ENCODE results near the gene LIPC. TPM values are rescaled to one million over a fixed set of nuclear protein-coding genes. Genes with fewer than 3 reads are reported as not detected.

LIPC gene
- total RNA-seq, 1 experiment from 2014 or later, result not detected

DNA sequence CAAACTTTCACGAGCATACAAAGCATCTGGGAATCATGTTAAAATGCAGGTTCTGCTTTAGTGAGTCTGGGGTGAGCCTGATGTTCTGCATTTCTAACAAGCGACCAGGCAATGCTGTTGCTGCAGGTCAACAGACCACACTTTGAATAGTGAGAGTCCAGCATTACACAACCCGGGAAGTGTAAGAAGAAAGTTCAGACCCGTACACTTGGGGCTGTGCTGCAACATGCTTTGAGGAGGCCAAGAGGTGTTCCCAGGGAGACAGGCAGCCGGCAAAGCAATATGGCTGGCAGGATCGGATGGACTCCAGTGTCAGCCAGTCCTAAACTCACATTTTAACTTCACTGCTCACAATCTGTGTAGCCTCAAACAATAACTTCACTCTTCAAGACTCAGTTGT is 134.2 kb downstream of the LIPC start:
- no peak overlapping the region for H2AFZ ChIP-seq (ENCODE audit: low read depth, low read length, poor library complexity, severe bottlenecking)
- ATAC-seq (no peak), DNase-seq (ENCODE audit: low read depth, low spot score) (no peak)
- H3K9me3 ChIP-seq (ENCODE audit: control insufficient read depth in 1 of 2, insufficient read depth in 1 of 2, low read depth in 1 of 2, low read length in 2 of 2), result no peaks in the 10 kb centered on the region
- intact Hi-C loops (cut with micrococcal nuclease), result no loop called here
- POLR2A ChIA-PET, result no interaction called here
- no peaks in the 10 kb centered on the region for H3K4me1 ChIP-seq (ENCODE audit: control insufficient read depth in 1 of 2, insufficient read depth in 2 of 2, low read length in 2 of 2)
- H3K36me3 ChIP-seq (ENCODE audit: control insufficient read depth in 1 of 2, insufficient read depth in 2 of 2, low read length in 2 of 2), result no peaks in the 10 kb centered on the region
- RAD21 ChIA-PET (ENCODE audit: low non-redundant PET in 1 of 2, low total read pairs in 2 of 2, uncharacterized antibody in 2 of 2, unreplicated experiment in 2 of 2), result no interaction called here
- BruUV-seq (replicated peaks), result no TSS peak
- no peaks in the 10 kb centered on the region for H3K9me2 ChIP-seq (ENCODE audit: insufficient read depth)
- no peaks in the 10 kb centered on the region for H4K20me1 ChIP-seq (ENCODE audit: insufficient read depth)
- no peak overlapping the region for H3K4me3 ChIP-seq (replicated peaks in 1 of 2; ENCODE audit: low read depth in 1 of 2, low read length in 2 of 2)
- CTCF ChIA-PET, result no interaction called here
- H3K27me3 ChIP-seq (ENCODE audit: insufficient read depth, low read length), result no peaks in the 10 kb centered on the region
- TF ChIP-seq SIN3A (IDR thresholded peaks at IDR 0.05; ENCODE audit: low read depth) (no peak), TCF7L2 (IDR thresholded peaks at IDR 0.05; ENCODE audit: borderline replicate concordance, extremely low read depth, insufficient read depth, insufficient read length) (no peak), POLR2AphosphoS5 (IDR thresholded peaks at IDR 0.05; ENCODE audit: low read depth, low read length) (no peak), ZFX (IDR thresholded peaks at IDR 0.05) (no peak), YY1 (IDR thresholded peaks at IDR 0.05; ENCODE audit: extremely low read depth, insufficient replicate concordance, low read depth, low read length) (no peak), EGR1 (IDR thresholded peaks at IDR 0.05; ENCODE audit: low read depth) (no peak), ELF1 (IDR thresholded peaks at IDR 0.05; ENCODE audit: borderline replicate concordance, low read depth) (no peak), CBX3 (IDR thresholded peaks at IDR 0.05; ENCODE audit: low read depth) (no peak), RAD21 (IDR thresholded peaks at IDR 0.05; ENCODE audit: low read depth) (no peak), CEBPB (IDR thresholded peaks at IDR 0.05; ENCODE audit: low read depth) (no peak), EZH2 (IDR thresholded peaks at IDR 0.05) (no peak), EZH2phosphoT487 (IDR thresholded peaks at IDR 0.05; ENCODE audit: borderline replicate concordance) (no peak)
- TF ChIP-seq, protein P1, sequence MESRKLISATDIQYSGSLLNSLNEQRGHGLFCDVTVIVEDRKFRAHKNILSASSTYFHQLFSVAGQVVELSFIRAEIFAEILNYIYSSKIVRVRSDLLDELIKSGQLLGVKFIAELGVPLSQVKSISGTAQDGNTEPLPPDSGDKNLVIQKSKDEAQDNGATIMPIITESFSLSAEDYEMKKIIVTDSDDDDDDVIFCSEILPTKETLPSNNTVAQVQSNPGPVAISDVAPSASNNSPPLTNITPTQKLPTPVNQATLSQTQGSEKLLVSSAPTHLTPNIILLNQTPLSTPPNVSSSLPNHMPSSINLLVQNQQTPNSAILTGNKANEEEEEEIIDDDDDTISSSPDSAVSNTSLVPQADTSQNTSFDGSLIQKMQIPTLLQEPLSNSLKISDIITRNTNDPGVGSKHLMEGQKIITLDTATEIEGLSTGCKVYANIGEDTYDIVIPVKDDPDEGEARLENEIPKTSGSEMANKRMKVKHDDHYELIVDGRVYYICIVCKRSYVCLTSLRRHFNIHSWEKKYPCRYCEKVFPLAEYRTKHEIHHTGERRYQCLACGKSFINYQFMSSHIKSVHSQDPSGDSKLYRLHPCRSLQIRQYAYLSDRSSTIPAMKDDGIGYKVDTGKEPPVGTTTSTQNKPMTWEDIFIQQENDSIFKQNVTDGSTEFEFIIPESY (IDR thresholded peaks at IDR 0.05; ENCODE audit: extremely low read depth, insufficient replicate concordance, low read length), result no peak
- TF ChIP-seq, protein P2, sequence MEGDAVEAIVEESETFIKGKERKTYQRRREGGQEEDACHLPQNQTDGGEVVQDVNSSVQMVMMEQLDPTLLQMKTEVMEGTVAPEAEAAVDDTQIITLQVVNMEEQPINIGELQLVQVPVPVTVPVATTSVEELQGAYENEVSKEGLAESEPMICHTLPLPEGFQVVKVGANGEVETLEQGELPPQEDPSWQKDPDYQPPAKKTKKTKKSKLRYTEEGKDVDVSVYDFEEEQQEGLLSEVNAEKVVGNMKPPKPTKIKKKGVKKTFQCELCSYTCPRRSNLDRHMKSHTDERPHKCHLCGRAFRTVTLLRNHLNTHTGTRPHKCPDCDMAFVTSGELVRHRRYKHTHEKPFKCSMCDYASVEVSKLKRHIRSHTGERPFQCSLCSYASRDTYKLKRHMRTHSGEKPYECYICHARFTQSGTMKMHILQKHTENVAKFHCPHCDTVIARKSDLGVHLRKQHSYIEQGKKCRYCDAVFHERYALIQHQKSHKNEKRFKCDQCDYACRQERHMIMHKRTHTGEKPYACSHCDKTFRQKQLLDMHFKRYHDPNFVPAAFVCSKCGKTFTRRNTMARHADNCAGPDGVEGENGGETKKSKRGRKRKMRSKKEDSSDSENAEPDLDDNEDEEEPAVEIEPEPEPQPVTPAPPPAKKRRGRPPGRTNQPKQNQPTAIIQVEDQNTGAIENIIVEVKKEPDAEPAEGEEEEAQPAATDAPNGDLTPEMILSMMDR (IDR thresholded peaks at IDR 0.05 in 2 of 3, conservative IDR thresholded peaks at IDR 0.05 in 1 of 3; ENCODE audit: borderline replicate concordance in 1 of 3, insufficient read depth in 1 of 3, low read depth in 2 of 3, low read length in 2 of 3), result no peak
- TF ChIP-seq, protein P3, sequence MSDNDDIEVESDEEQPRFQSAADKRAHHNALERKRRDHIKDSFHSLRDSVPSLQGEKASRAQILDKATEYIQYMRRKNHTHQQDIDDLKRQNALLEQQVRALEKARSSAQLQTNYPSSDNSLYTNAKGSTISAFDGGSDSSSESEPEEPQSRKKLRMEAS (IDR thresholded peaks at IDR 0.05), result no peak
- TF ChIP-seq, protein P4, sequence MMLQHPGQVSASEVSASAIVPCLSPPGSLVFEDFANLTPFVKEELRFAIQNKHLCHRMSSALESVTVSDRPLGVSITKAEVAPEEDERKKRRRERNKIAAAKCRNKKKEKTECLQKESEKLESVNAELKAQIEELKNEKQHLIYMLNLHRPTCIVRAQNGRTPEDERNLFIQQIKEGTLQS (IDR thresholded peaks at IDR 0.05), result no peak
- TF ChIP-seq, protein P5, sequence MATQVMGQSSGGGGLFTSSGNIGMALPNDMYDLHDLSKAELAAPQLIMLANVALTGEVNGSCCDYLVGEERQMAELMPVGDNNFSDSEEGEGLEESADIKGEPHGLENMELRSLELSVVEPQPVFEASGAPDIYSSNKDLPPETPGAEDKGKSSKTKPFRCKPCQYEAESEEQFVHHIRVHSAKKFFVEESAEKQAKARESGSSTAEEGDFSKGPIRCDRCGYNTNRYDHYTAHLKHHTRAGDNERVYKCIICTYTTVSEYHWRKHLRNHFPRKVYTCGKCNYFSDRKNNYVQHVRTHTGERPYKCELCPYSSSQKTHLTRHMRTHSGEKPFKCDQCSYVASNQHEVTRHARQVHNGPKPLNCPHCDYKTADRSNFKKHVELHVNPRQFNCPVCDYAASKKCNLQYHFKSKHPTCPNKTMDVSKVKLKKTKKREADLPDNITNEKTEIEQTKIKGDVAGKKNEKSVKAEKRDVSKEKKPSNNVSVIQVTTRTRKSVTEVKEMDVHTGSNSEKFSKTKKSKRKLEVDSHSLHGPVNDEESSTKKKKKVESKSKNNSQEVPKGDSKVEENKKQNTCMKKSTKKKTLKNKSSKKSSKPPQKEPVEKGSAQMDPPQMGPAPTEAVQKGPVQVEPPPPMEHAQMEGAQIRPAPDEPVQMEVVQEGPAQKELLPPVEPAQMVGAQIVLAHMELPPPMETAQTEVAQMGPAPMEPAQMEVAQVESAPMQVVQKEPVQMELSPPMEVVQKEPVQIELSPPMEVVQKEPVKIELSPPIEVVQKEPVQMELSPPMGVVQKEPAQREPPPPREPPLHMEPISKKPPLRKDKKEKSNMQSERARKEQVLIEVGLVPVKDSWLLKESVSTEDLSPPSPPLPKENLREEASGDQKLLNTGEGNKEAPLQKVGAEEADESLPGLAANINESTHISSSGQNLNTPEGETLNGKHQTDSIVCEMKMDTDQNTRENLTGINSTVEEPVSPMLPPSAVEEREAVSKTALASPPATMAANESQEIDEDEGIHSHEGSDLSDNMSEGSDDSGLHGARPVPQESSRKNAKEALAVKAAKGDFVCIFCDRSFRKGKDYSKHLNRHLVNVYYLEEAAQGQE (IDR thresholded peaks at IDR 0.05; ENCODE audit: low read depth), result no peak
- no peaks in the 10 kb centered on the region for H3K79me2 ChIP-seq (ENCODE audit: insufficient read depth, low read length)
- no peak overlapping the region for H3K27ac ChIP-seq (ENCODE audit: low read depth, low read length)
- no peak overlapping the region for H3K9ac ChIP-seq (ENCODE audit: low read length)
- no peak overlapping the region for H3K4me2 ChIP-seq (ENCODE audit: low read length)
